ENCODE data around the gene TOMM22. TPM values are rescaled to one million over a fixed set of nuclear protein-coding genes. Genes with fewer than 3 reads are reported as not detected.
"Not testable (repeated sequence)": the region's sequence is repeated elsewhere in the genome, so short reads cannot be mapped to it uniquely, and the experiment has no call there.

TOMM22 gene
- polyA plus RNA-seq (ENCODE audit: insufficient read length in 4 of 4) = 100 to 1,000 TPM in 2 of 4 donors, 10 to 100 TPM in 2; 64.1 to 107 (median 92.5) TPM

GRCh38 chr22:38681582-38682335 lies at the start of gene TOMM22:
Gene TOMM22 (plus strand): TSS chr22:38681957. CDS start chr22:38681979, 22 bp downstream.
- DNase-seq (ENCODE audit: low read depth in 4 of 4, low spot score in 3 of 4) = peak in 3 of 4 donors; percentile 72 to 75 (median 72)

- DNase-seq (ENCODE audit: low read depth in 4 of 4, low spot score in 3 of 4) = no peak
These were observed 49.2 kb upstream of the TOMM22 start for GRCh38 chr22:38632528-38632927.

- DNase-seq (ENCODE audit: low read depth in 4 of 4, low spot score in 3 of 4) = no peak
These were observed 43.5 kb upstream of the TOMM22 start for GRCh38 chr22:38638216-38638615.

- no peak for DNase-seq (ENCODE audit: low read depth in 4 of 4, low spot score in 3 of 4)
These were observed 43.0 kb upstream of the TOMM22 start for GRCh38 chr22:38638728-38639127.

- no peak for DNase-seq (ENCODE audit: low read depth in 4 of 4, low spot score in 3 of 4)
These were observed 40.2 kb upstream of the TOMM22 start for GRCh38 chr22:38641476-38642040.

GRCh38 chr22:38644245-38644644 lies 37.5 kb upstream of the TOMM22 start:
- DNase-seq (ENCODE audit: low read depth in 4 of 4, low spot score in 3 of 4) = not testable (repeated sequence)

GRCh38 chr22:38645430-38645829 lies 36.3 kb upstream of the TOMM22 start:
- DNase-seq (ENCODE audit: low read depth in 4 of 4, low spot score in 3 of 4) = no peak

- no peak for DNase-seq (ENCODE audit: low read depth in 4 of 4, low spot score in 3 of 4)
These were observed 31.8 kb upstream of the TOMM22 start for GRCh38 chr22:38649841-38650522.

GRCh38 chr22:38652859-38653258 lies 28.9 kb upstream of the TOMM22 start:
- no peak for DNase-seq (ENCODE audit: low read depth in 4 of 4, low spot score in 3 of 4)

- DNase-seq (ENCODE audit: low read depth in 4 of 4, low spot score in 3 of 4) = no peak
These were observed 28.0 kb upstream of the TOMM22 start for GRCh38 chr22:38653741-38654140.

- peak in 3 of 4 donors; percentile 7 to 16 (median 12) for DNase-seq (ENCODE audit: low read depth in 4 of 4, low spot score in 3 of 4)
These were observed 26.1 kb upstream of the TOMM22 start for GRCh38 chr22:38655519-38656255.

- peak; percentile 76 to 87 (median 78) for DNase-seq (ENCODE audit: low read depth in 4 of 4, low spot score in 3 of 4)
These were observed 25.3 kb upstream of the TOMM22 start, which contains the start of the genes CBY1 and FAM227A for GRCh38 chr22:38656256-38657044. Gene CBY1 (plus strand): TSS chr22:38656638. CDS start chr22:38668055, 11,417 bp downstream. Gene FAM227A (minus strand): TSS chr22:38656392. CDS start chr22:38650168, 6,224 bp downstream.

GRCh38 chr22:38657045-38657909 lies 24.5 kb upstream of the TOMM22 start:
- DNase-seq (ENCODE audit: low read depth in 4 of 4, low spot score in 3 of 4) = peak in 3 of 4 donors; percentile 2 to 18 (median 10)

- DNase-seq (ENCODE audit: low read depth in 4 of 4, low spot score in 3 of 4) = no peak
These were observed 6.9 kb upstream of the TOMM22 start for GRCh38 chr22:38674888-38675287.

- DNase-seq (ENCODE audit: low read depth in 4 of 4, low spot score in 3 of 4) = no peak
These were observed 5.9 kb upstream of the TOMM22 start for GRCh38 chr22:38675833-38676232.

GRCh38 chr22:38684895-38685294 lies 3.1 kb downstream of the TOMM22 start:
- no peak for DNase-seq (ENCODE audit: low read depth in 4 of 4, low spot score in 3 of 4)

GRCh38 chr22:38685761-38686160 lies 4.0 kb downstream of the TOMM22 start:
- no peak for DNase-seq (ENCODE audit: low read depth in 4 of 4, low spot score in 3 of 4)

- DNase-seq (ENCODE audit: low read depth in 4 of 4, low spot score in 3 of 4) = no peak
These were observed 7.9 kb downstream of the TOMM22 start for GRCh38 chr22:38689651-38690050.

- no peak for DNase-seq (ENCODE audit: low read depth in 4 of 4, low spot score in 3 of 4)
These were observed 12.3 kb downstream of the TOMM22 start for GRCh38 chr22:38694049-38694448.

All from left renal pelvis (tissue), 4 donors.